PC-9 (cell line): ENCODE measurements around the gene PRR3. TPM values are rescaled to one million over a fixed set of nuclear protein-coding genes. Genes with fewer than 3 reads are reported as not detected.
A peak's percentile ranks its signal among the peaks of the same experiment; 100 is the strongest.

Source experiments
- BruUV-seq: library from RNA; stranded (reverse); fragments of 400-500 nt; replicated peaks from 2 replicates; lab custom pipeline; 2021; lab: Mats Ljungman, UMichigan
- CTCF ChIA-PET: fragments of 300-600 bp; sonication (Branson Sonifier 250); formaldehyde crosslinking; loops from one replicate; lab custom pipeline; 2022; ENCODE audit warnings: antibody characterized with exemption; lab: Charles Lee
- POLR2A ChIA-PET: fragments of 300-600 bp; sonication (Branson Sonifier 250); formaldehyde crosslinking; loops from one replicate; lab custom pipeline; 2022; ENCODE audit warnings: antibody characterized with exemption; ENCODE audit not compliant: unreplicated experiment; lab: Charles Lee
- DNase-seq, 2 experiments: peaks; one replicate each; pipeline versions ENCODE4 v3.0.0 to v3.0.0-alpha.2; 2015 to 2022; ENCODE audit warnings: mixed read lengths in 1 of 2
- H2AFZ ChIP-seq: fragments of 200-600 bp; sonication (generic); 2 replicates; pipeline ENCODE4 v1.8.1; 2017; ENCODE audit warnings: antibody characterized with exemption
- H3F3A ChIP-seq: fragments of 200-600 bp; sonication (generic); 2 replicates; pipeline ENCODE4 v1.8.1; 2017; ENCODE audit warnings: antibody characterized with exemption, mild to moderate bottlenecking, low read depth; ENCODE audit not compliant: insufficient read depth
- H3K27ac ChIP-seq: fragments of 200-600 bp; sonication (generic); 2 replicates; pipeline ENCODE4 v1.6.1; 2016; ENCODE audit warnings: mixed run types
- H3K27me3 ChIP-seq: fragments of 200-600 bp; sonication (generic); 2 replicates; pipeline ENCODE4 v1.6.1; 2016; ENCODE audit warnings: low read depth, mixed run types; ENCODE audit not compliant: insufficient read depth
- H3K36me3 ChIP-seq: fragments of 200-600 bp; sonication (generic); 2 replicates; pipeline ENCODE4 v1.6.1; 2016; ENCODE audit warnings: low read depth, mixed run types
- H3K4me1 ChIP-seq: fragments of 200-600 bp; sonication (generic); replicated peaks from 2 replicates; pipeline ENCODE4 v1.6.1; 2016; ENCODE audit warnings: mixed run types; ENCODE audit not compliant: insufficient read depth
- H3K4me2 ChIP-seq: fragments of 200-600 bp; sonication (generic); 2 replicates; pipeline ENCODE4 v1.6.1; 2017; ENCODE audit warnings: mixed run types
- H3K4me3 ChIP-seq: fragments of 200-600 bp; sonication (generic); 2 replicates; pipeline ENCODE4 v1.6.1; 2016; ENCODE audit warnings: mixed run types
- H3K79me2 ChIP-seq: fragments of 200-600 bp; sonication (generic); 2 replicates; pipeline ENCODE4 v1.6.1; 2017; ENCODE audit warnings: low read depth, mixed run types
- H3K9me2 ChIP-seq: fragments of 200-600 bp; sonication (generic); 2 replicates; pipeline ENCODE4 v1.8.1; 2017; ENCODE audit warnings: mild to moderate bottlenecking; ENCODE audit not compliant: insufficient read depth
- H3K9me3 ChIP-seq: fragments of 200-600 bp; sonication (generic); 2 replicates; pipeline ENCODE4 v1.8.1; 2016; ENCODE audit warnings: low read depth; ENCODE audit not compliant: insufficient read depth
- H4K20me1 ChIP-seq: fragments of 200-600 bp; sonication (generic); 2 replicates; pipeline ENCODE4 v1.8.1; 2017; ENCODE audit not compliant: insufficient read depth
- EZH2 ChIP-seq: fragments of 200-600 bp; sonication (generic); IDR thresholded peaks from 2 replicates; pipeline ENCODE4 v1.8.0; 2017; ENCODE audit warnings: antibody characterized with exemption, low read depth
- intact Hi-C: fragments of 100-400 bp; cut with micrococcal nuclease; formaldehyde crosslinking; loops from one replicate; pipeline ENCODE4 v1.10.0; 2022; ENCODE audit not compliant: unreplicated experiment
- total RNA-seq: library from RNA; stranded (reverse); gene quantifications from 2 replicates; pipeline ENCODE4 v1.2.3, GENCODE V29; 2021
- TF ChIP-seq, protein P1 (sequence below): fragments of 200-600 bp; sonication (generic); conservative IDR thresholded peaks from 2 replicates; pipeline ENCODE4 v1.6.1; 2017; ENCODE audit warnings: mixed run types, antibody characterized with exemption, mild to moderate bottlenecking, moderate library complexity

PRR3 gene
- total RNA-seq, 1 experiment from 2014 or later, result 16.9 TPM

DNA sequence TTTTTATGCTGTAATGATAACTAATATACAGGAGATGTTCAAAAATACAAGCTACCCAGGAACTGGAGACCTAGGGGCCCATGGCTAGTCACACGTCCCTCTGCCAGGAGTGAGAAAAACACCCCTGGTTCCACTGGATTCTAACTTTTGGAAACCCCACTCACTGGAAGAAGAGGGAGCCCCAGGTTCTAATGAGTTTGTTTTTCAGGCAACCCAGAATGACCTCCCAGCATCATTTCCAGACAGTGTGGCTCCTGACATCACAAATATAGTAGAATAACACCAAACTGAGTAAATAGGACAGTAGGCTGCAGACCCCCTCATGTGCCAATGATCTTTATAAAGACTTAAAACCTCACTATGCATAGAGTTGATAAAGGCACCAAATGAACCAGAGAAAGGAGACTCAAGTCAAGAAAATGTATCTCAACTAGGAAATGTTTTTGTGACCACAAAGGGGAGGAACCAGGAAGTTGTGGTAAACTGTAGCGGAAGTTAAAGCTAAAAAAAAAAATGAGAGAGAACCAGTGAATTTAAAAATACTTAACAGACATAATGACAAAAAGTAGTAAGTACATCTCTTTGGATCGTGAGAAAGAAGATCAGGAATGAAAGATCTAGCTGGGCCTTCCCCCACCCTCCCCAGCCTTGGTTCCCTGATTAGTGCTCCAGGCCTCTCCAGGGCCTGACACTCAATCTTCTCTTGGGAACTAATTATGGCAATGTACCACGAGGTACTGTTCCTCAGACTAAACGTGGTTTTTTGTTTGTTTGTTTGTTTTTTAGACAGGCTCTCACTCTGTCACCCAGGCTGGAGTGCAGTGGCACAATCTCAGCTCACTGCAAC is 48.0 kb upstream of the PRR3 start:
- CTCF ChIA-PET, result interaction anchor here (1.0 kb wide), 1 partner anchor 24 kb away, joined by 3 read pairs; no protein-coding TSS in a partner anchor
- intact Hi-C loops, result no loop called here
- H3K4me2 ChIP-seq, result no peak overlapping the region
- H2AFZ ChIP-seq, result no peak overlapping the region
- no peaks in the 10 kb centered on the region for H3K79me2 ChIP-seq
- BruUV-seq, result no TSS peak
- POLR2A ChIA-PET, result interaction anchor here (0.6 kb wide), 1 partner anchor 605 kb away, joined by 19 read pairs; the partner anchor contains the start of gene PSORS1C1
- H3K27me3 ChIP-seq, result no peaks in the 10 kb centered on the region
- H3F3A ChIP-seq, result peaks cover 3% of the 10 kb centered on the region; the same call in 1 of the 2 replicates
- H3K36me3 ChIP-seq, result no peaks in the 10 kb centered on the region
- no peaks in the 10 kb centered on the region for H3K9me3 ChIP-seq
- peaks cover 9% of the 10 kb centered on the region; the same call in 1 of the 2 replicates for H3K4me1 ChIP-seq
- no peak for TF ChIP-seq EZH2
- no peak overlapping the region for H3K27ac ChIP-seq
- H3K9me2 ChIP-seq, result no peaks in the 10 kb centered on the region
- H3K4me3 ChIP-seq, result no peak overlapping the region
- DNase-seq, result peak in 1 of 2 experiments; percentile 42
- no peaks in the 10 kb centered on the region for H4K20me1 ChIP-seq

DNA sequence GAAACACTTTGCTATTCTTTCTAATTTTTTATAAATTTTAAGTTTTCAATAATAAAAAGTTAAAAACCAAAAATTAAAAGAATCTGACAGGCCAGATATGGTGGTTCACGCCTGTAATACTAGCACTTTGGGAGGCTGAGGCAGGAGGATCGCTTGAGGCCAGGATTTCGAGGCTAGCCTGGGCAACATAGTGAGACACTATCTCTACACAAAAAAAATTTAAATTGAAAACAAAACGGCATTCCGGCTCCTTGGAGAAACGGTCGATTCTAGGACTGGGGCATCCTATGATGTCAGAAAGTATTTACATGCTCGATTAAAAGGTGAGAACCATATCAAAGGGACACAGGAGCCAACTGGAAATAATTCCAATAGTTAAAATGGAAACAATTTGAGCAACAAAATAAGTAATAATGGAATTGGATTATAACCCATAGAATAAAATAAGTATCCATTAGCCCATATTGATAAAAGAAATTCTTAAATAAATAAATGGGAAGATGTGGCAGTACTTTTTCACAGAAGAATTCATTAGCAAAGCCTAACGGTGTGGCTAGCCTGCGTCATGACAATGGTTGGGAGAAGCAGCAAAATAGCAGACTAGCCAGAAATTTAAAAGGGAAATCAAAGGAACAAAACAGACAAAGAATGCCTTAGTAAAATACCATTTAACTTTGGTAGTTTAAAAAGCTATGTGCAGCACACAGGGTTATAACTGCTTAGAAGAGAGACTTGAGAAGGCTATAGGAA is 46.5 kb upstream of the PRR3 start:
- intact Hi-C loops, result no loop called here
- POLR2A ChIA-PET, result interaction anchor here (0.6 kb wide), 1 partner anchor 53 kb away, joined by 6 read pairs; no protein-coding TSS in a partner anchor
- CTCF ChIA-PET, result no interaction called here
- Histone ChIP-seq H3K9me2 (no peaks in the 10 kb centered on the region), H3K4me3 (no peak overlapping the region), H3K4me1 (peaks cover 9% of the 10 kb centered on the region; the same call in 1 of the 2 replicates), H3K27me3 (no peaks in the 10 kb centered on the region), H3K27ac (no peak overlapping the region), H3K36me3 (no peaks in the 10 kb centered on the region), H4K20me1 (no peaks in the 10 kb centered on the region), H2AFZ (no peak overlapping the region), H3K4me2 (no peak overlapping the region), H3F3A (peaks cover 3% of the 10 kb centered on the region; the same call in 1 of the 2 replicates), H3K79me2 (no peaks in the 10 kb centered on the region), H3K9me3 (no peaks in the 10 kb centered on the region)
- no TSS peak for BruUV-seq
- no peak for DNase-seq
- no peak for TF ChIP-seq EZH2
- TF ChIP-seq, protein P1, sequence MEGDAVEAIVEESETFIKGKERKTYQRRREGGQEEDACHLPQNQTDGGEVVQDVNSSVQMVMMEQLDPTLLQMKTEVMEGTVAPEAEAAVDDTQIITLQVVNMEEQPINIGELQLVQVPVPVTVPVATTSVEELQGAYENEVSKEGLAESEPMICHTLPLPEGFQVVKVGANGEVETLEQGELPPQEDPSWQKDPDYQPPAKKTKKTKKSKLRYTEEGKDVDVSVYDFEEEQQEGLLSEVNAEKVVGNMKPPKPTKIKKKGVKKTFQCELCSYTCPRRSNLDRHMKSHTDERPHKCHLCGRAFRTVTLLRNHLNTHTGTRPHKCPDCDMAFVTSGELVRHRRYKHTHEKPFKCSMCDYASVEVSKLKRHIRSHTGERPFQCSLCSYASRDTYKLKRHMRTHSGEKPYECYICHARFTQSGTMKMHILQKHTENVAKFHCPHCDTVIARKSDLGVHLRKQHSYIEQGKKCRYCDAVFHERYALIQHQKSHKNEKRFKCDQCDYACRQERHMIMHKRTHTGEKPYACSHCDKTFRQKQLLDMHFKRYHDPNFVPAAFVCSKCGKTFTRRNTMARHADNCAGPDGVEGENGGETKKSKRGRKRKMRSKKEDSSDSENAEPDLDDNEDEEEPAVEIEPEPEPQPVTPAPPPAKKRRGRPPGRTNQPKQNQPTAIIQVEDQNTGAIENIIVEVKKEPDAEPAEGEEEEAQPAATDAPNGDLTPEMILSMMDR, result no peak

DNA sequence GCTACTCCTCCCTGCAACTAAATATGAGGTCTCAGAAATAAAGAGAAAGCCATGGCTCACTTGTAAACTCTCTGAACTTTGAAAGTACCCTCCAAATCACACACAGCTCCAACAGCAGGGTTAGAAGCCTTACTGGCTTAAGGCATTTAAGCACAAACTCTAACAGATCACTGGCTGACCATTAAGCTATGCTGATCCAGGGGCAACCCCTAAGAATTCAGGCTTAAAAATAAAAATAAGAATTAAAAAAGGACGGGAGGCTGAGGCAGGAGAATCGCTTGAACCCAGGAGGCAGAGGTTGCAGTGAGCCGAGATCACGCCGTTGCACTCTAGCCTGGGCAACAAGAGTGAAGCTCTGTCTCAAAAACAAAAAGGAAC is 45.9 kb upstream of the PRR3 start:
- CTCF ChIA-PET, result no interaction called here
- POLR2A ChIA-PET, result interaction anchor here (0.6 kb wide), 1 partner anchor 52 kb away, joined by 6 read pairs; no protein-coding TSS in a partner anchor
- DNase-seq, result no peak
- Histone ChIP-seq H2AFZ (no peak overlapping the region), H3F3A (peaks cover 8% of the 10 kb centered on the region; the same call in 1 of the 2 replicates), H3K79me2 (no peaks in the 10 kb centered on the region), H3K4me2 (no peak overlapping the region), H3K4me1 (peaks cover 9% of the 10 kb centered on the region; the same call in 1 of the 2 replicates), H3K27me3 (no peaks in the 10 kb centered on the region), H3K4me3 (no peak overlapping the region), H4K20me1 (no peaks in the 10 kb centered on the region), H3K9me2 (no peaks in the 10 kb centered on the region), H3K9me3 (no peaks in the 10 kb centered on the region), H3K27ac (no peak overlapping the region), H3K36me3 (no peaks in the 10 kb centered on the region)
- BruUV-seq, result no TSS peak
- no peak for TF ChIP-seq EZH2
- TF ChIP-seq, protein P1, result no peak
- intact Hi-C loops, result no loop called here
